Fibroblast of skin of left quadriceps (primary cell): ENCODE results near the gene OPCML.
A peak's percentile ranks its signal among the peaks of the same experiment; 100 is the strongest.

Experiments used
- DNase-seq, 2 experiments: peaks; one replicate each; pipeline ENCODE4 v3.0.0-alpha.2; 2013; ENCODE audit warnings: low read depth in 2 of 2

OPCML gene

GRCh38 chr11:132504501-132505041 is 1027.7 kb downstream of the OPCML start:
- DNase-seq, result no peak

GRCh38 chr11:132501356-132501755 is 1030.9 kb downstream of the OPCML start:
- DNase-seq, result no peak

- no peak for DNase-seq
These were observed 1032.6 kb downstream of the OPCML start for GRCh38 chr11:132499661-132500060.

- DNase-seq, result no peak
These were observed 1036.0 kb downstream of the OPCML start for GRCh38 chr11:132496341-132496740.

GRCh38 chr11:132493801-132494200 is 1038.5 kb downstream of the OPCML start:
- no peak for DNase-seq

- peak; percentile 41 to 48 for DNase-seq
These were observed 1041.3 kb downstream of the OPCML start for GRCh38 chr11:132490978-132491377.

GRCh38 chr11:132486060-132486459 is 1046.2 kb downstream of the OPCML start:
- DNase-seq, result no peak

- no peak for DNase-seq
These were observed 1057.3 kb downstream of the OPCML start for GRCh38 chr11:132475026-132475425.

GRCh38 chr11:132472411-132473172 is 1059.7 kb downstream of the OPCML start:
- DNase-seq, result peak in 1 of 2 experiments; percentile 17

- peak in 1 of 2 experiments; percentile 60 for DNase-seq
These were observed 1060.8 kb downstream of the OPCML start for GRCh38 chr11:132471466-132471865.

GRCh38 chr11:132466983-132467382 is 1065.3 kb downstream of the OPCML start:
- no peak for DNase-seq

GRCh38 chr11:132464939-132465338 is 1067.4 kb downstream of the OPCML start:
- DNase-seq, result no peak

- peak; percentile 73 to 78 for DNase-seq
These were observed 1068.3 kb downstream of the OPCML start for GRCh38 chr11:132464003-132464342.

- DNase-seq, result no peak
These were observed 1068.9 kb downstream of the OPCML start for GRCh38 chr11:132463295-132464002.

GRCh38 chr11:132459736-132460135 is 1072.6 kb downstream of the OPCML start:
- no peak for DNase-seq

GRCh38 chr11:132457445-132457844 is 1074.9 kb downstream of the OPCML start:
- no peak for DNase-seq

GRCh38 chr11:132456751-132457328 is 1075.5 kb downstream of the OPCML start:
- peak; percentile 87 for DNase-seq

GRCh38 chr11:132455044-132455443 is 1077.3 kb downstream of the OPCML start:
- DNase-seq, result no peak

GRCh38 chr11:132453406-132453805 is 1078.9 kb downstream of the OPCML start:
- DNase-seq, result peak in 1 of 2 experiments; percentile 23

- DNase-seq, result no peak
These were observed 1079.7 kb downstream of the OPCML start for GRCh38 chr11:132452616-132453015.

GRCh38 chr11:132451942-132452601 is 1080.2 kb downstream of the OPCML start:
- no peak for DNase-seq

GRCh38 chr11:132450631-132451030 is 1081.7 kb downstream of the OPCML start:
- no peak for DNase-seq
